ENCODE measurements around the gene SART1. TPM values are rescaled to one million over a fixed set of nuclear protein-coding genes. Genes with fewer than 3 reads are reported as not detected.

Gene SART1
- total and polyA plus RNA-seq, 10 of the 15 experiments (the other 5 are each of a cell fraction or from before 2014, with no cell fraction given), result 6.2 to 60.5 (median 37.4) TPM

DNA sequence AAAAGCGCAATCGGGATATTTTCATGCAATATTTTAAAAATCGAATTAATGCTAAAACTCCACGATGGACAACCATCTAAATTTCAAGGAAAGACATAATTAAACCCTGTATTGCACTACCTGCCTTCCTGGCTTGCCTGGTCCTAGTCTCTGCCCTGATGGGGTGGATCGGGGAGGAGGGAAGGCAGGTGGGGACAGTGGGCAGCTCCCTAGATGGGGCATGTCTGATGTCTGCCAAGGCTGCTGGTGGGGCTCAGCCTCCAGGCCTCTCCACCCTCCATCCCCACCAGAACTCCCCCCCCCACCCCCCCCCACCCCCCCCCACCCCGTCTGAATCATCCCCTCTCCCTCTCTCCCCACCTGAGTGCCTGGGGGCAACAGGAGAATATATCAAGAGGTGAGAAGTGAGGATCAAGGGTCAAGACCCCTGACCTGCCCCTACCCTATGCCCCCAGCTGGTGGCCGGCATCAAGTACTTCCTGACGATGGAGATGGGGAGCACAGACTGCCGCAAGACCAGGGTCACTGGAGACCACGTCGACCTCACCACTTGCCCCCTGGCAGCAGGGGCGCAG lies 50.9 kb downstream of the SART1 start:
- FAIRE-seq, result no peak
- CTCF ChIA-PET, result interaction anchor here (0.8 to 2.0 kb wide), 2 partner anchors 10 kb away, joined by 4 to 9 read pairs; no protein-coding TSS in a partner anchor
- no TSS peak for BruUV-seq (replicated peaks)
- Histone ChIP-seq H3K79me2 (ENCODE audit: control insufficient read depth, insufficient read depth, low read length) (no peaks in the 10 kb centered on the region), H2AFZ (ENCODE audit: control insufficient read depth, low read depth, low read length) (no peak overlapping the region), H3K4me3 (no peak overlapping the region), H4K20me1 (ENCODE audit: control insufficient read depth, insufficient read depth) (no peaks in the 10 kb centered on the region), H3K9me3 (replicated peaks; ENCODE audit: control insufficient read depth, insufficient read depth, low read length) (no peaks in the 10 kb centered on the region), H3K4me1 (ENCODE audit: control insufficient read depth, insufficient read depth, low read length) (no peaks in the 10 kb centered on the region), H3K4me2 (ENCODE audit: control insufficient read depth, insufficient read depth) (no peak overlapping the region), H3K27ac (ENCODE audit: control insufficient read depth, insufficient read depth) (no peak overlapping the region), H3K36me3 (ENCODE audit: control insufficient read depth in 2 of 2, insufficient read depth in 2 of 2, low read length in 1 of 2) (no peaks in the 10 kb centered on the region), H3K27me3 (replicated peaks in 1 of 2; ENCODE audit: control insufficient read depth in 2 of 2, insufficient read depth in 2 of 2, low read length in 1 of 2) (peaks cover 3 to 7% of the 10 kb centered on the region in 2 experiments), H3K9ac (ENCODE audit: control insufficient read depth, insufficient read depth, low read length) (no peak overlapping the region)
- no peak for ATAC-seq
- POLR2A ChIA-PET, result interaction anchor here (0.6 kb wide), 1 partner anchor 167 kb away, joined by 5 read pairs; no protein-coding TSS in a partner anchor
- 38% methylated on average over 11 of the region's 12 CpGs for WGBS (ENCODE audit: insufficient coverage, insufficient replicate concordance, low lambda C conversion rate, missing lambda C conversion rate)
- RAD21 ChIA-PET (ENCODE audit: unreplicated experiment), result no interaction called here
- DNase-seq (ENCODE audit: low read depth, low spot score), result no peak
- SMC1A ChIA-PET (ENCODE audit: uncharacterized antibody, unreplicated experiment), result no interaction called here
- intact Hi-C loops (cut with micrococcal nuclease; ENCODE audit: unreplicated experiment), result no loop called here
- in situ Hi-C loops (cut with MboI), result no loop called here
- TF ChIP-seq BCL11A (IDR thresholded peaks at IDR 0.05; ENCODE audit: low read depth, low read length), result no peak
- TF ChIP-seq ZNF24 (IDR thresholded peaks at IDR 0.05), result no peak
- TF ChIP-seq STAT1 (conservative IDR thresholded peaks at IDR 0.05), result no peak
- TF ChIP-seq, protein P1, sequence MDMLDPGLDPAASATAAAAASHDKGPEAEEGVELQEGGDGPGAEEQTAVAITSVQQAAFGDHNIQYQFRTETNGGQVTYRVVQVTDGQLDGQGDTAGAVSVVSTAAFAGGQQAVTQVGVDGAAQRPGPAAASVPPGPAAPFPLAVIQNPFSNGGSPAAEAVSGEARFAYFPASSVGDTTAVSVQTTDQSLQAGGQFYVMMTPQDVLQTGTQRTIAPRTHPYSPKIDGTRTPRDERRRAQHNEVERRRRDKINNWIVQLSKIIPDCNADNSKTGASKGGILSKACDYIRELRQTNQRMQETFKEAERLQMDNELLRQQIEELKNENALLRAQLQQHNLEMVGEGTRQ (IDR thresholded peaks at IDR 0.05; ENCODE audit: borderline replicate concordance, low read depth, low read length), result no peak
- no peak for TF ChIP-seq RUNX3 (IDR thresholded peaks at IDR 0.05; ENCODE audit: low read length)
- TF ChIP-seq, protein P2, sequence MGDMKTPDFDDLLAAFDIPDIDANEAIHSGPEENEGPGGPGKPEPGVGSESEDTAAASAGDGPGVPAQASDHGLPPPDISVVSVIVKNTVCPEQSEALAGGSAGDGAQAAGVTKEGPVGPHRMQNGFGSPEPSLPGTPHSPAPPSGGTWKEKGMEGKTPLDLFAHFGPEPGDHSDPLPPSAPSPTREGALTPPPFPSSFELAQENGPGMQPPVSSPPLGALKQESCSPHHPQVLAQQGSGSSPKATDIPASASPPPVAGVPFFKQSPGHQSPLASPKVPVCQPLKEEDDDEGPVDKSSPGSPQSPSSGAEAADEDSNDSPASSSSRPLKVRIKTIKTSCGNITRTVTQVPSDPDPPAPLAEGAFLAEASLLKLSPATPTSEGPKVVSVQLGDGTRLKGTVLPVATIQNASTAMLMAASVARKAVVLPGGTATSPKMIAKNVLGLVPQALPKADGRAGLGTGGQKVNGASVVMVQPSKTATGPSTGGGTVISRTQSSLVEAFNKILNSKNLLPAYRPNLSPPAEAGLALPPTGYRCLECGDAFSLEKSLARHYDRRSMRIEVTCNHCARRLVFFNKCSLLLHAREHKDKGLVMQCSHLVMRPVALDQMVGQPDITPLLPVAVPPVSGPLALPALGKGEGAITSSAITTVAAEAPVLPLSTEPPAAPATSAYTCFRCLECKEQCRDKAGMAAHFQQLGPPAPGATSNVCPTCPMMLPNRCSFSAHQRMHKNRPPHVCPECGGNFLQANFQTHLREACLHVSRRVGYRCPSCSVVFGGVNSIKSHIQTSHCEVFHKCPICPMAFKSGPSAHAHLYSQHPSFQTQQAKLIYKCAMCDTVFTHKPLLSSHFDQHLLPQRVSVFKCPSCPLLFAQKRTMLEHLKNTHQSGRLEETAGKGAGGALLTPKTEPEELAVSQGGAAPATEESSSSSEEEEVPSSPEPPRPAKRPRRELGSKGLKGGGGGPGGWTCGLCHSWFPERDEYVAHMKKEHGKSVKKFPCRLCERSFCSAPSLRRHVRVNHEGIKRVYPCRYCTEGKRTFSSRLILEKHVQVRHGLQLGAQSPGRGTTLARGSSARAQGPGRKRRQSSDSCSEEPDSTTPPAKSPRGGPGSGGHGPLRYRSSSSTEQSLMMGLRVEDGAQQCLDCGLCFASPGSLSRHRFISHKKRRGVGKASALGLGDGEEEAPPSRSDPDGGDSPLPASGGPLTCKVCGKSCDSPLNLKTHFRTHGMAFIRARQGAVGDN (IDR thresholded peaks at IDR 0.05), result no peak
- no peak for TF ChIP-seq HCFC1 (IDR thresholded peaks at IDR 0.05; ENCODE audit: low read length)
- no peak for TF ChIP-seq SIN3A (IDR thresholded peaks at IDR 0.05; ENCODE audit: low read depth, low read length)
- no peak for TF ChIP-seq POLR2A (IDR thresholded peaks at IDR 0.05; ENCODE audit: low read depth, low read length)
- TF ChIP-seq RCOR1 (conservative IDR thresholded peaks at IDR 0.05; ENCODE audit: low read depth, low read length), result no peak
- no peak for TF ChIP-seq ESRRA (IDR thresholded peaks at IDR 0.05; ENCODE audit: low read length)
- TF ChIP-seq MYB (IDR thresholded peaks at IDR 0.05; ENCODE audit: borderline replicate concordance, low read depth, low read length), result no peak
- no peak for TF ChIP-seq RB1 (IDR thresholded peaks at IDR 0.05; ENCODE audit: borderline replicate concordance)
- TF ChIP-seq, protein P3, sequence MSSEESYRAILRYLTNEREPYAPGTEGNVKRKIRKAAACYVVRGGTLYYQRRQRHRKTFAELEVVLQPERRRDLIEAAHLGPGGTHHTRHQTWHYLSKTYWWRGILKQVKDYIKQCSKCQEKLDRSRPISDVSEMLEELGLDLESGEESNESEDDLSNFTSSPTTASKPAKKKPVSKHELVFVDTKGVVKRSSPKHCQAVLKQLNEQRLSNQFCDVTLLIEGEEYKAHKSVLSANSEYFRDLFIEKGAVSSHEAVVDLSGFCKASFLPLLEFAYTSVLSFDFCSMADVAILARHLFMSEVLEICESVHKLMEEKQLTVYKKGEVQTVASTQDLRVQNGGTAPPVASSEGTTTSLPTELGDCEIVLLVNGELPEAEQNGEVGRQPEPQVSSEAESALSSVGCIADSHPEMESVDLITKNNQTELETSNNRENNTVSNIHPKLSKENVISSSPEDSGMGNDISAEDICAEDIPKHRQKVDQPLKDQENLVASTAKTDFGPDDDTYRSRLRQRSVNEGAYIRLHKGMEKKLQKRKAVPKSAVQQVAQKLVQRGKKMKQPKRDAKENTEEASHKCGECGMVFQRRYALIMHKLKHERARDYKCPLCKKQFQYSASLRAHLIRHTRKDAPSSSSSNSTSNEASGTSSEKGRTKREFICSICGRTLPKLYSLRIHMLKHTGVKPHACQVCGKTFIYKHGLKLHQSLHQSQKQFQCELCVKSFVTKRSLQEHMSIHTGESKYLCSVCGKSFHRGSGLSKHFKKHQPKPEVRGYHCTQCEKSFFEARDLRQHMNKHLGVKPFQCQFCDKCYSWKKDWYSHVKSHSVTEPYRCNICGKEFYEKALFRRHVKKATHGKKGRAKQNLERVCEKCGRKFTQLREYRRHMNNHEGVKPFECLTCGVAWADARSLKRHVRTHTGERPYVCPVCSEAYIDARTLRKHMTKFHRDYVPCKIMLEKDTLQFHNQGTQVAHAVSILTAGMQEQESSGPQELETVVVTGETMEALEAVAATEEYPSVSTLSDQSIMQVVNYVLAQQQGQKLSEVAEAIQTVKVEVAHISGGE (CRISPR knock-in tag; IDR thresholded peaks at IDR 0.05), result no peak

All from GM12878 (cell line).